ENCODE results near the gene SETSIP.
"Not testable (repeated sequence)": the region's sequence is repeated elsewhere in the genome, so short reads cannot be mapped to it uniquely, and the experiment has no call there.

Gene SETSIP

GRCh38 chr1:92075311-92075710, at the start of gene SETSIP:
TSS of gene SETSIP (minus strand) at chr1:92075411. CDS start at chr1:92075411, 0 bp downstream.
- no peak for DNase-seq

- DNase-seq, result no peak
These were observed 48.7 kb upstream of the SETSIP start for GRCh38 chr1:92123868-92124267.

GRCh38 chr1:92118826-92119225, 43.6 kb upstream of the SETSIP start:
- peak; percentile 14 for DNase-seq

- DNase-seq, result no peak
These were observed 42.3 kb upstream of the SETSIP start for GRCh38 chr1:92117526-92117925.

GRCh38 chr1:92108631-92109030, 33.4 kb upstream of the SETSIP start:
- no peak for DNase-seq

GRCh38 chr1:92105546-92106081, 30.4 kb upstream of the SETSIP start:
- no peak for DNase-seq

- no peak for DNase-seq
These were observed 21.1 kb upstream of the SETSIP start for GRCh38 chr1:92096317-92096716.

- DNase-seq, result no peak
These were observed 20.7 kb upstream of the SETSIP start for GRCh38 chr1:92095874-92096273.

GRCh38 chr1:92094595-92094994, 19.4 kb upstream of the SETSIP start:
- DNase-seq, result no peak

GRCh38 chr1:92094090-92094489, 18.9 kb upstream of the SETSIP start:
- DNase-seq, result no peak

- no peak for DNase-seq
These were observed 16.4 kb upstream of the SETSIP start for GRCh38 chr1:92091625-92092024.

GRCh38 chr1:92087542-92087941, 12.3 kb upstream of the SETSIP start:
- no peak for DNase-seq

GRCh38 chr1:92085727-92086126, 10.5 kb upstream of the SETSIP start:
- DNase-seq, result no peak

GRCh38 chr1:92084651-92085050, 9.4 kb upstream of the SETSIP start:
- DNase-seq, result no peak

GRCh38 chr1:92081031-92081430, 5.8 kb upstream of the SETSIP start:
- DNase-seq, result no peak

- DNase-seq, result peak; percentile 86
These were observed 5.1 kb upstream of the SETSIP start, which contains the start of gene BTBD8 for GRCh38 chr1:92080128-92080985. TSS of gene BTBD8 (plus strand) at chr1:92080345. CDS start at chr1:92080572, 227 bp downstream.

GRCh38 chr1:92079441-92079840, 4.2 kb upstream of the SETSIP start:
- DNase-seq, result no peak

- DNase-seq, result not testable (repeated sequence)
These were observed 2.9 kb upstream of the SETSIP start for GRCh38 chr1:92078077-92078476.

- DNase-seq, result no peak
These were observed 1.2 kb upstream of the SETSIP start for GRCh38 chr1:92076363-92076762.

- not testable (repeated sequence) for DNase-seq
These were observed 765 bp downstream of the SETSIP start for GRCh38 chr1:92074446-92074845.

GRCh38 chr1:92070892-92071291, 4.3 kb downstream of the SETSIP start:
- DNase-seq, result no peak

- DNase-seq, result no peak
These were observed 8.9 kb downstream of the SETSIP start for GRCh38 chr1:92066321-92066720.

- no peak for DNase-seq
These were observed 10.2 kb downstream of the SETSIP start for GRCh38 chr1:92065042-92065441.

GRCh38 chr1:92051948-92052347, 23.3 kb downstream of the SETSIP start:
- no peak for DNase-seq

All from EL (cell line).